ENCODE data around the gene CYP46A1. TPM values are rescaled to one million over a fixed set of nuclear protein-coding genes. Genes with fewer than 3 reads are reported as not detected.

The CYP46A1 gene
- 0.38 and 0.56 TPM in 2 replicates for total RNA-seq

GRCh38 chr14:99683619-99684409, at the start of gene CYP46A1:
Gene CYP46A1 (plus strand): TSS chr14:99684298. CDS start chr14:99684418, 120 bp downstream.

GRCh38 chr14:99644723-99645544, 39.2 kb upstream of the CYP46A1 start, which contains the start of gene HHIPL1:
Gene HHIPL1 (plus strand): TSS chr14:99645129. CDS start chr14:99645208, 79 bp downstream.

Other genes starting within 250 kb of the CYP46A1 start
- 59.2 and 75.3 TPM in 2 replicates for gene SETD3, start 203.4 kb upstream of the CYP46A1 start, total RNA-seq
- 21.7 and 29.3 TPM in 2 replicates for gene CCNK, start 202.9 kb upstream of the CYP46A1 start, total RNA-seq
- 3.7 and 7.7 TPM in 2 replicates for gene CCDC85C, start 80.1 kb upstream of the CYP46A1 start, total RNA-seq
- 5.0 and 9.3 TPM in 2 replicates for gene HHIPL1, start 39.2 kb upstream of the CYP46A1 start, total RNA-seq
- 27.2 and 27.9 TPM in 2 replicates for gene EML1, start 109.1 kb downstream of the CYP46A1 start, total RNA-seq